GM19452 (cell line): ENCODE data around the gene TBCCD1.

ENCODE experiments used
- ATAC-seq: cut with Tn5 transposase; IDR thresholded peaks from one replicate; pipeline ENCODE4 v1.9.1; 2021; ENCODE audit not compliant: unreplicated experiment

The TBCCD1 gene

DNA sequence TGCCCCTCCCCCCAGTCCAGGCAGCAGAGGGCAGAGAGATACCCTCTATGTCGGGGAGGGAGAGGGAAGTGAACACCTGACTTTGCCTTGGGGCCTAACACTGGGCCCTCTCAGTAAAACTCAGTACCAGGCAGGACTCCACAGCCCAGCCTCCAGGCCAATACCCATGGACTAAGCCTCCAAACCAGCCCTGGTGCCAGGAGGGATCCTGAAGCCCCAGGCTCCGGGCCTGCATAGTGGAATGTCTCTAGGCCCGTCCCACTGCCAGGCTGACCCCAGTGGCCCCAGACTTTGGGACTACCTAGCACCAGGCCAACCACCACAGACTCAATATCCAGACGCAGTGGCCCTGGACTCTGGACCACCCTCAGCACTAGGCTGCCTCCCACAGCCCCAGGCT is 69.5 kb downstream of the TBCCD1 start:
- ATAC-seq = no peak

DNA sequence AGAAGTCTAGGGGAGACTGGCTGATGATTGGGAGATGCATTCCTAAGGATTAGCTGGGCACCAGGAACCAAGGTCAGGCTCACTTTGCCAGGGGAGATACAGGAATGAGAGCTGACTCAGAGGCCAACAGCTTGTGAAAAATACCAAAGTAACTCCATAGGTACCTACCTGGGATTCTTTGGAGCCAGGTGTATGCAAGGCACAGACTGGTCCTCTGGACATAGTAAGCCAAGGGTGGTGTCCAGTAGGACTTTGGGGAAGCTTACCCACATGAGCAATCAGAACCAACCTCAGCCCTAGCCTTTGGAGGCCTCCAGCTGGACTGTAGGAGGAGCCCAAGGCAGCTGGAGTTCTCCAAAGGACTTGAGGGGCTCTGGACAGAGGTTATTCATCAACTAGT is 70.5 kb downstream of the TBCCD1 start:
- no peak for ATAC-seq
